GM12873 (cell line): ENCODE data around the gene WDR45B.

Experiments used
- CTCF ChIP-seq: IDR thresholded peaks from 2 replicates; pipeline ENCODE4 v1.5.1; 2012; ENCODE audit warnings: low read depth, mild to moderate bottlenecking, moderate library complexity, low read length, control low read depth; ENCODE audit not compliant: insufficient read depth; ENCODE audit errors: missing control alignments

Gene WDR45B

GRCh38 chr17:82655038-82655479, 6.8 kb upstream of the WDR45B start:
- no peak for TF ChIP-seq CTCF

- no peak for TF ChIP-seq CTCF
These were observed 5.6 kb upstream of the WDR45B start for GRCh38 chr17:82653651-82654528.

GRCh38 chr17:82650723-82651122, 2.5 kb upstream of the WDR45B start:
- TF ChIP-seq CTCF: no peak

GRCh38 chr17:82649501-82650261, 1.4 kb upstream of the WDR45B start:
- no peak for TF ChIP-seq CTCF

- TF ChIP-seq CTCF: no peak
These were observed 593 bp upstream of the WDR45B start for GRCh38 chr17:82648742-82649331.

GRCh38 chr17:82647593-82648164, 565 bp downstream of the WDR45B start:
- peak; percentile 48 for TF ChIP-seq CTCF
